Body of pancreas (tissue), 4 donors: ENCODE results near the gene UBP1.
"Not testable (repeated sequence)": the region's sequence is repeated elsewhere in the genome, so short reads cannot be mapped to it uniquely, and the experiment has no call there.

ENCODE experiments used
- CTCF ChIP-seq, 7 experiments: fragments of 450-650 bp in 4 of 7; fragments of 200-600 bp in 3 of 7; sonication (generic) in 3 of 7; IDR thresholded peaks; one replicate each; pipeline ENCODE4 v1.5.1; 2016 to 2019; ENCODE audit warnings: antibody characterized with exemption in 7 of 7
- POLR2A ChIP-seq, 3 donors: fragments of 450-650 bp; IDR thresholded peaks; one replicate each; pipeline ENCODE4 v1.6.1; 2016; ENCODE audit warnings: antibody characterized with exemption in 3 of 3, mild to moderate bottlenecking in 2 of 3

- TF ChIP-seq CTCF, POLR2A (IDR thresholded peaks at IDR 0.05): not testable (repeated sequence)
Measured at GRCh38 chr3:33459577-33459976, 19.4 kb upstream of the UBP1 start.
